Stimulated activated CD8-positive, alpha-beta memory T cell treated with anti-CD3 and anti-CD28 coated beads, Interleukin-7, amount 100 ng/mL, for 4 hours (primary cell): Measurements from ENCODE around the gene HOXA2.

Experiments used
- DNase-seq, 2 donors: peaks; one replicate each; pipeline ENCODE4 v3.0.0-alpha.2; 2020; ENCODE audit warnings: low read depth in 2 of 2

Gene HOXA2

GRCh38 chr7:27078616-27079233 lies 23.8 kb downstream of the HOXA2 start:
- no peak for DNase-seq

GRCh38 chr7:27073076-27073475 lies 29.4 kb downstream of the HOXA2 start:
- DNase-seq, result no peak

- DNase-seq, result no peak
Observed at GRCh38 chr7:27071622-27072390, 30.7 kb downstream of the HOXA2 start.

GRCh38 chr7:27068259-27068658 lies 34.2 kb downstream of the HOXA2 start:
- DNase-seq, result no peak

GRCh38 chr7:27066148-27066547 lies 36.3 kb downstream of the HOXA2 start:
- no peak for DNase-seq

GRCh38 chr7:27065709-27066108 lies 36.8 kb downstream of the HOXA2 start:
- DNase-seq, result no peak

GRCh38 chr7:27064661-27065060 lies 37.8 kb downstream of the HOXA2 start:
- no peak for DNase-seq

GRCh38 chr7:27064159-27064558 lies 38.3 kb downstream of the HOXA2 start:
- DNase-seq, result no peak

- DNase-seq, result no peak
Observed at GRCh38 chr7:27062946-27063345, 39.5 kb downstream of the HOXA2 start.

- DNase-seq, result no peak
Observed at GRCh38 chr7:27053153-27053552, 49.3 kb downstream of the HOXA2 start.

- DNase-seq, result no peak
Observed at GRCh38 chr7:27051451-27051850, 51.0 kb downstream of the HOXA2 start.
